GM18873 (cell line): ENCODE results near the gene ITGB1.
"Not testable (repeated sequence)": the region's sequence is repeated elsewhere in the genome, so short reads cannot be mapped to it uniquely, and the experiment has no call there.

Experiments
- ATAC-seq: cut with Tn5 transposase; IDR thresholded peaks from one replicate; pipeline ENCODE4 v1.9.1; 2021; ENCODE audit warnings: mild to moderate bottlenecking, moderate library complexity, moderate number of reproducible peaks; ENCODE audit not compliant: unreplicated experiment, low FRiP score

Gene ITGB1

DNA sequence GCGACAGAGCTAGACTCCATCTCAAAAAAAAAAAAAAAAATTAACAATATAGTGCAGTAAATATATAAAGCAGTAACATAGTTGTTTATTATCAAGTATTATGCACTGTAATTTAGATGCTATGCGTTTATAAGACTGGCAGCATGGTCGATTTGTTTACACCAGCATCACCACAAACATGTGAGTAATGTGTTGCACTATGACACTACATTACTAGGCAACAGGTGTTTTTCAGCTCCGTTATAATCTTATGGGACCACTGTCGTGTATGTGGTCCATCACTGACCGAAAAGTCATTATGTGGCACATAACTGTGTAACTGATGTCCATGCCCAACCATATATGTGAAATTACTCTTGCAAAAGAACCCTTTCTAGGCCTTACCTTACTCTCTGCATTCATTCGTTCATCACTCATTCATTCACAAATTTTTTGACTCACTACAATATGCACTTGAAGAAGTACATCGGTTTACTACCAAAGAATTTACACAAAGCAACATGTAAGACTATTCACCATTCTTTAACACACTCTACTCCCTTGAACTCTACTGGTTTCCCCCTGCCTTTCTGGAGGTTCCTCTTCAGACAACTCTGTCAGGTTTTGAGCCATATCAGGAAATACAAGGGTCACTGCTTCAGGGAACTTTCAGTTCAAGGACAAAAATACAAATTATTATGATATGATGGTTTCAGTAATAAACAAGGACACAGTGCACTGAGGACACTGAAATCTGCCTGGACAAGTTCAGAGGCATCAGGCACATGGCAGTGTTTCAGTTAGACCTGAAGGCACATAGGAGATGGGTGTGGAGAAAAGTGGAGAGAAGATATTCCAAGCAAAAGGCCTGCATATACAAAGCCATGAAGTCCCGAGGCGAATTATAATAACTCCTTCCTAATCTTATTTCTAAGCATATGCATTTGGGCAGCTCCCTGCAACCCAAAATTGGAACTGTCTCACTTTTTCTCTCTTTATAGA lies 17.4 kb downstream of the ITGB1 start:
- no peak for ATAC-seq

DNA sequence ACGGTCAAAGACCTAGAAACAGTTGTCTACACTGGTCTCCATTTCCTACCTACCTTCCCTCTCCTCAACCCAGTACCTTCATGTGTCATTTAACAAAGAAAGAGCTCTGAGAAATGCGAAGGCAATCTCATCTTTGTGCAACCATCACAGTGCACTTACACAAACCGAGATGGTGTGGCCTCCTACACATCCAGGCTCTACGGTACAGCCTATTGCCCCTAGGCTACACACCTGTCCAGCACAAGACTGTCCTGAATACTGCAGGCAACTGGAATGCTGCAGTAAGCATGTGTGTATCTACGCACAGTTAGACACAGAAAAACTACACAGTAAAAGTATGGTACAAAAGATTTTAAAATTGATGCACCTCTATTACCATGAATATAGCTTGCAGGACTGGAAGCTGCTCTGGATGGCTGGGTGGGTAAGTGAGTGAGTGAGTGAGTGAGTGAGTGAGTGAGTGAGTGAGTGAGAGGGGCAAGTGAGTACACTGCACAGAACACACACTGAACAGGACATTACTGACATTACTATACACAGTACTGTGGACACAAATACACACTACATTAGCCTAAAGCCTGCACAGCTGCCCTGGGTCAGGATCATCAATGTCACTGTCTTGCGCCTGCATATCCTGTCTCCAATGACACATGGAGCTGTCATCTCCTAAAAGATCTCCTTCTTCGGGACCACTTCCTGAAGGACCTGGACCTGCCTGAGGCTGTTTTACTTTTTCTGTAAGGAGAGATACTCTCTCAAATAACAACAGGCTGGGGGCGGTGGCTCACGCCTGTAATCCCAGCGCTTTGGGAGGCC lies 18.5 kb downstream of the ITGB1 start:
- no peak for ATAC-seq

DNA sequence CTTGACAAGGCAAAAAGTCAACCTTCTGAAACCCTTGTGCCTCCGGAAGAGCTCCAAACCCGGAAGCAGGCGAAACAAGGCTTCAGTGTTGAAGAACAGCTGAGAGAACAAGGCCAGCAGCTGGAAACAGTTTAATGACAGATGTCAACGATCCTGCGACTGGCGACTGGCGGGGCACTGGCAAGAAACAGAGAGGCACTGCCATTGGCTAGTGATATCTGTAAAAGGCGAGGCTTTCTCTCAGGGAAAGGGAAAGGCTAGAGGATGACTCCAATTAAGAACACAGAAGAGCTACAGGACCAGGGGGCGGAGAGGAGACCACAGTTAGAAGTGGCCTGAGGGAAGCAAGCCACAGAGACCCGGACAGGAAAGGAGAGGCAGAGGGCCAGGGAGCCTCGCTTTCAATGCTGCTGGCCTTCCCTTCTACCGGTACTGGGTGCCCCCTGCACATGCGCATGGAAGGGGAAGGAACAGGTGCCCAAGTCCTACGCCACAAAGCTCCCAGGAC lies 19.4 kb downstream of the ITGB1 start:
- no peak for ATAC-seq

DNA sequence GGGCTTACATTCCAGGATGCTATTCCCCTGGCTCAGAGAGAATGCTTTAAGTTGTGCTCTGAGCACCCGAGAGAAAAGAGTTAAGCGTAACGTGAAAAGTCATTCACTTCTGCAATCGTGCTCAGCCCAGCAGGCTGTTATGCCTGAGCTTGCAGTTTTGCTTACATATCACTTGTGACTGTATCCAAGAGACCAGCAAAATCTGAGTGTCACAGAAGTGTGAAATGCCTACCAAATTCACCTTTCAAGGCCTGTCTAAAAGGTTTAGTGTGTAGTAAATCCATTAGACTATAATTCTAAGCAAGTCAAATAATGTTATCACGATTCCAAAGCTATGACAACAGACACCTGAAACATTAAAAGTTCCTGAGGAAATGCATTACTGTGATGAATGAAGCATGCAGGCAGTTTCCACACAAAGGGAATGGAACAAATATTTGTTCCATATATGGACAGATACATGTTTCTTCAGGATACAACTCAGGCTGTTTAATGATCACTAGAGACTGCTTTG lies 20.1 kb downstream of the ITGB1 start:
- no peak for ATAC-seq

DNA sequence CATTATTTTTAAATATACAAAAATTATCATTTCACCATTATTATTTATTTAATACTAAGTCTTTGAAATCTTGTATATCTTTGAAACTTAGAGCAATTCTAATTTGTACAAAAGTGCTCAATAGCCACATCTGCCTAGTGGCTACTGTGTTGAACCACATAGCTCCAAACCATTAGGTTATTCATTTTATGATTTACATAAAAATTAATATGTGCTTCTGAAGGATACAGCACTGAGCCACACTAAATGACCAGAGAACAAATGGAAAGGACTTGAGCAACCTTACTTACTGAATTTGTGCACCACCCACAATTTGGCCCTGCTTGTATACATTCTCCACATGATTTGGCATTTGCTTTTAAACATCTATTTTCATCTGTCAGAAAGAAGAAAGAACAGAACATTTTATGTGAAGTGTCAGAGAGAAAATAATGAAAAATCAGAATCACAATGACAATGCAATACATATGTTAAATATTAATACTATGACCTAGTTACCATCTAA lies 25.8 kb downstream of the ITGB1 start:
- ATAC-seq, result no peak

DNA sequence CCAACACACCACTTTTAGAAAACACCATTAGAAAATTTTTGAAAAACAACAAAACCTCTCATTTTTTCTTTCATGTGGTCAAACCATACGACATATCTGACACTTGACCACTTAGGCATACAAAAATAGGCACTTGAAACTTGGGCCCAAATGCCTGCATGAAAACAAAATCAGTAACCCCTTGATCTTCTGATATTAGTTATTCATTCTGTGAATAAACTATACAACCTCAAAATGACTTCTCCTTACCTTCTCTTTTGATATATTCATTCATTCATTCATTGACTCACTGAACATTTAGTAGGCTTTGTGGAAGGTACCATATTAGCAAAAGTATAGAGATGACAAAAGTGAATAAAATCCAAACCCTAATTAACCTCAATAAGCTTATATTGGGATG lies 26.4 kb downstream of the ITGB1 start:
- ATAC-seq, result no peak

DNA sequence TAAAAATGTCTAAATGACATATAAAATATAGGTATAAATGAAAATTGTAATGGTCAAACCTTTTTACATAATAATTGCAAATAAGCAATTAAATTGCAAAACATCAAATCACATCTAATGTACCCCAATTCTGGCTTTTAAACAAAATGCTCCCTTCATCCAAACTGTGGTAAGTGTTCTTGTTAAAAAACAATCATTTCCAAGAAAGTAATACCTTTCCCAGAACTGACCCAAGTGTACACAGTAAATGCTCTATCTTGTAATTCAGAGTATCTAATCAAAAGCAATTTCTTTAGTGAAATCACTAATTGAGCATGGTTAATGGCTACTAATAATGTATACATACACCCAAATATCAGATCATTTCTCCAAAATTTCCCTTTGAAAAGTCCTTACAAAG lies 28.0 kb downstream of the ITGB1 start:
- no peak for ATAC-seq

DNA sequence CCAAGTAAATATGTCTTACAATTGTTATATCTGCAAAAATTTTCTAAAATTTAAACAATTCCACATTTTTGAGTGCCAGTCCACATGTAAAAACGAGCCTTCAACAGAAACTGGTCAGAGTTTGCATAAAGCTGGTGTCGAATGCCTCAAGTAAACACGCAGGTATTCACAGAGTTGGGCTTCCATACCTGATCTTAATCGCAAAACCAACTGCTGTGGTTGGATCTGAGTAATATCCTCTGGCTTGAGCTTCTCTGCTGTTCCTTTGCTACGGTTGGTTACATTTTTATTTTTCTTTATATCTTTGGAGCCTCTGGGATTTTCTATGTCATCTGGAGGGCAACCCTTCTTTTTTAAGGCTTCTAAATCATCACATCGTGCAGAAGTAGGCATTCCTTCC lies 28.4 kb downstream of the ITGB1 start:
- ATAC-seq, result no peak

DNA sequence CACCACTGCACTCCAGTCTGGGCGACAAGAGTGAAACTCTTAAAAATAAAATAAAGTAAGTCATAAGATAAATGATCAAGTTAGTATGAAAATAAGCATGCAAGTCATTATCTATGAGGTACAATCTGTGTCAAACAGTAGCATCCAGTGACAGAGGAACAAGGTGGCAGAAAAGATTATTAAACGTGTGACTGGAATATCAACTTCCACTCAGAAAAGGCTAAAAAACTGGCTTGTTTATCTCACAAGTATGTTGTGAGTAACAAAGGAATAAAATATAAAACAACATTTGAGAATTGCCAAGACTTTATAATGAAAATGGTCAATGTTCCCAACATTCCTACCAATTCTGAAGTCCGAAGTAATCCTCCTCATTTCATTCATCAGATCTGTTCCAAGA lies 30.3 kb downstream of the ITGB1 start:
- ATAC-seq, result no peak

DNA sequence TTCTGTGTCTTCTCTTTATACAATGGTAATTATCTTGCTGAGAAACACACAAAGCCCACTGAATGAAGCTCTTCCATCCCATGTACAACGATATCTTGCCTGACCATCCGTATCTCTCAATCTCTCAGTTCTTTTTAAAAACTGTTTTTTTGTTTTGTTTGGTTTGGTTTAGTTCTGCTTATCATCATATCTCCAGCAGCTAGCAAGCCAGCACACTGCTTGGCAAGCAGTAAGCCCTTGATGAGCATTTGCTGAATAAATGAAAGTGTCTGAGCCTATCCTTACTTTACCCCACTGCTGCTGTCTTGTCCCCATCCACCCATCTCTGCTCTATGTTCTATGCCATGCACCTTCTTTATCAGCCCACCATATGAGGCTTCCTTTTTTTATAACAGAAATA lies 34.2 kb downstream of the ITGB1 start:
- ATAC-seq, result no peak

DNA sequence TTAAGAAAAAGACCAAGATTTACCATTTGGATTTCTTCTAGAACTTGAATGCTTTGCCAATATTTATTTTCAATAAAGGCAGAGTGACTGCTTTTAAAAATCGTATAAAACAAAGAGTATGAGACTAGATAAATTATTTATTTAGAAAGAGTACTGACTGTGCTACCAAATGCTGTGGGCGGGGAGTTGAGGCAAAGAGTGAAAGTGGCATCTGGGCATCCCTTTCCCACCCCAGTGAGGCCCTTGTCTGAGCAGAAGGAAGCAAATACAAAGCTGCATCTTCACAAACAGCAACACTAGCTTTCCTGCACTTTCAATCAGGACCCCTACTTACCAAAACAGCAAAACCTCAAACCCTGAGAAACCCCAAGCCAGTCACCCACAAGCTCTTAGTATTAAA lies 34.9 kb downstream of the ITGB1 start:
- ATAC-seq, result no peak

DNA sequence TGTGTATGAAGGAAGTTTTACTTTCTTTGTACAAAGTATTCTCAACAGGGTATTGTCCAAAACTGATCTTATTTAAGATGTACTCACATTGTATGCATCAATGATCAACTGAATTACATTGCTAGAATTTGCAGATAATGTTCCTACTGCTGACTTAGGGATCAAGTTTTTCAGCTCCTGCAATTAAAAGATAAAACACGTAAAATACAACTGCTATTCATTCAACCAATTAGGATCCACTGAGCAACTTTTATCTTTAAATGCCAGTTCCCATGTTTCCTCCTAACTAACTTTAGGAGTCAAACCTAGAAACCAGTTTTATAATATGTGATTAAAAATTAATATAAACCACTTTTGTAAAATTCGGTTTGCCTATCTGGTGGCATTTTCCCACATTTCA lies 35.9 kb downstream of the ITGB1 start:
- no peak for ATAC-seq

DNA sequence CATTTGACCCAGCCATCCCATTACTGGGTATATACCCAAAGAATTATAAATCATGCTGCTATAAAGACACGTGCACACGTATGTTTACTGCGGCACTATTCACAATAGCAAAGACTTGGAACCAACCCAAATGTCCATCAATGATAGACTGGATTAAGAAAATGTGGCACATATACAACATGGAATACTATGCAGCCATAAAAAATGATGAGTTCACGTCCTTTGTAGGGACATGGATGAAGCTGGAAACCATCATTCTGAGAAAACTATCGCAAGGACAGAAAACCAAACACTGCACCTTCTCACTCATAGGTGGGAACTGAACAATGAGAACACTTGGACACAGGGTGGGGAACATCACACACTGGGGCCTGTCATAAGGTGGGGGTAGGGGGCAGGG lies 40.2 kb downstream of the ITGB1 start:
- not testable (repeated sequence) for ATAC-seq

DNA sequence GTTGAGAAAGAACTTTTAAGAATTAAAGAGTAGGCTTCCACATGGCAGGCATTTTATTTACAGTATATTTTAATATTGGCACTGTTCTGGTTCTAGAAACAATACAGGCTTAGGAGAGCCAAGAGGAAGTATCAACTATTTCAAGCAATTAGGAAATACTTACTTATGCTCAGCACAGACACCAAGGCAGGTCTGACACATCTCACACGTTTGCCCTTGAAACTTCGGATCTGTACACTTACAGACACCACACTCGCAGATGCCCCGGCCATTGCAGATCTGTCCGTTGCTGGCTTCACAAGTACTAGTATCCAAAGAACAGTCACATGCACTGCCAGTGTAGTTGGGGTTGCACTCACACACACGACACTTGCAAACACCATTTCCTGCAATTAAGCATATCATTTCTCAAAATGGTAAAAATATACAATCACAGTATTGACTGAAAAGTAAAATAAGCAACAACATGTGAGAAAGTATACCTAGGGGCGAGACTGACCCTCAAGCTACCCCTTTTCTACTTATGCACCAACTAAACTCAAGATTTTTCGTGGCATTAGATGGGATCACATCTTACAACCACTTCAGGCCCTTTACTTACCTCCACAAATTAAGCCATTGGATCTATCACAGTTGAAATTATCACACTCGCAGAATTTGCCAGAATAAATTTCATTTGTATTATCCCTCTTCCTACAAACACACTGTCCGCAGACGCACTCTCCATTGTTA lies 46.6 kb downstream of the ITGB1 start:
- no peak for ATAC-seq

DNA sequence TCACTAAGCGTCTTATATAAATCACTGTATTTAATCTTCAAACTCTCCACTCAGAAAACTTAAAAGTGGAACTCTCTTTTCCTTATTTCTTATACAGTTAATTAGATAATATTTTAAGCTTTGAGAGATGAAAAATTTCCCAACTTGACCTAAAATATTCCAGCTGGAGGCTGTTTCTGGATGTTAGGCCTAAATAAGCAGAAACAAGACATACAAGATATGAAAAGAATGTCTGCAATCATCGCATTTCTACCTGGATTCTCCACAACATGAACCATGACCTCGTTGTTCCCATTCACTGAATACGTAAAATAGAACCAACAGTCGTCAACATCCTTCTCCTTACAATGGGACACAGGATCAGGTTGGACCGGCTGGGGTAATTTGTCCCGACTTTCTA lies 48.1 kb downstream of the ITGB1 start:
- not testable (repeated sequence) for ATAC-seq

DNA sequence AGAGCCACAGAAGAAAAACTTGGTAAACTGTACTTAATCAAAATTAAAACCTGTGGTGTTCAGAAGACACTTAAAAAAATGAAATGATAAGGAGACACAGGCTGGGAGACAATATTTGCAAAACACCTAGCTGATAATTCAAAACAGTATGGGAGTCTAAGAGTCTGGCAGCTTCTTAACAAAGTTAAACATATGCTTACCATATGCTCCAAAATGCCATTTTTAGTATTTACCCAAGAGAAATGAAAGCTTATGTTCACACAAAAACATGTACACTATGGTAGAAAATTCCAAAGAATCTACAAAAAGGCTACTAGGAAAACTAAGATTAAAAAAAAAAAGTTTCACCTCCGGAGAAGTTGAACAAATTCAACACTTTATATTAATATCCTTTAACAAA lies 48.6 kb downstream of the ITGB1 start:
- ATAC-seq, result no peak

DNA sequence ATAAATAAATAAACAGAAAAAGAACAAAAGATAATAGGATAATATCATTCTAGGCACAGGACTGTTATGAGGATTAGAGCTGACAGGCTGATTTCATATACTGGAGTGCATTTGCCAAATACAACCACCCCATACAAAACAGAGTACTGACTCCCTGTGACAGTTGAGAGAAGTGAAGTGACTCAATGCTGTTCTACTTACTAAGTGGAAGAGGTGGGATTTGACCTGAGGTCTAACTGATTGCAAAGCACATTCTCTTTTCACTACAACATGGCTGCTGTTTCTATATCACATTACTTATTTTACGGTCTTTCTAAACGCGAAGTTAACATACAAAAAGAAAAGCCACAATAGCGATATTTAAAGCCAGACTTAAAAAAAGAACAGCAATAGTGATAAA lies 51.4 kb downstream of the ITGB1 start:
- ATAC-seq, result no peak

DNA sequence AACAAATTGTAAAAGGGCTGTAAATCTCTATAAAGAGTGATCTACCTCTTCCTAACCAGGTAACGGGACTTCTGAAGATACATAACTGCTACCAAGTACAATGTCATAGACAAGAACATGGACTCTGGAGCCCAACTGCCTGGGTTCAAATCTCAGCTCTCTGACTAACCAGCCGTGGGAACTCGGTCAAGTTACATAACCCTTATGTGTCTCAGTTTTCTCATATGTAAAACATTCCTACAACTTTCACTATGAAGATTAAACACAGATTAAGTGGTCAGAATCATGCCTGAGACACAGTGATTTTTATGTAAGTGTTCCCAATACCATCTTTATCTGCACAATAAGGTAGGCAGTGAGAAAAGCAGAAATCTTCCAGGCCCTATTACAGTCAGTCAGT lies 52.6 kb downstream of the ITGB1 start:
- ATAC-seq, result no peak

DNA sequence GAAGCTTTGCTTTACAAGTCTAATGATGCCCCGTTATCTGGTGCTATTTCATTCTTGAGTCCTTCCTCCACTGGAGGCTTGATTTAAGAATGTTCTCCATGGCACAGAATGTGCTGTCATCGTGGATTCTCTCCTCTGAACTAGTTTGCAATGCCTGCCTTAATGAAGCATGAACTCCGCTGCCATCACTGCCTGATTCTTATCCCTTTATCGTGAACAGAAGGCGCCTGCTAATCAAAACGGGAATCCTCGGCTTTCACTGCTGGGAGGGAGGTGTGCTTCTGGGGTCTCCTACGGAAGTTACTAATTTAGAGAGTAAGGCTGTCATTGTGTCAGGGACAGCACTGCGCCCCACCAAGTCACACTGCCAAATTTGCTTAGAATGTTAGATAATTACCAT lies 56.2 kb downstream of the ITGB1 start:
- no peak for ATAC-seq
